MM.1S (cell line): Measurements from ENCODE around the gene CDK17.

Source experiments
- DNase-seq: peaks from one replicate; pipeline ENCODE4 v3.0.0-alpha.2; 2015
- H2AFZ ChIP-seq: fragments of 300-600 bp; sonication (generic); 2 replicates; pipeline ENCODE4 v1.6.0; 2016; ENCODE audit warnings: antibody characterized with exemption, low read length
- H3F3A ChIP-seq: fragments of 300-600 bp; sonication (generic); 2 replicates; pipeline ENCODE4 v1.6.1; 2016; ENCODE audit warnings: mild to moderate bottlenecking, antibody characterized with exemption, low read length, moderate library complexity, mixed read lengths; ENCODE audit not compliant: insufficient read depth
- H3K27ac ChIP-seq: fragments of 300-600 bp; sonication (generic); 2 replicates; pipeline ENCODE4 v1.5.1; 2016; ENCODE audit warnings: mild to moderate bottlenecking, low read length
- H3K27me3 ChIP-seq: fragments of 300-600 bp; sonication (generic); replicated peaks from 2 replicates; pipeline ENCODE4 v1.6.0; 2016; ENCODE audit warnings: low read length; ENCODE audit not compliant: insufficient read depth
- H3K36me3 ChIP-seq: fragments of 300-600 bp; sonication (generic); replicated peaks from 2 replicates; pipeline ENCODE4 v1.6.1; 2016; ENCODE audit warnings: mild to moderate bottlenecking, low read length, mixed read lengths; ENCODE audit not compliant: insufficient read depth
- H3K4me1 ChIP-seq: fragments of 300-600 bp; sonication (generic); 2 replicates; pipeline ENCODE4 v1.6.1; 2016; ENCODE audit warnings: low read length, mixed read lengths
- H3K4me2 ChIP-seq: fragments of 300-600 bp; sonication (generic); 2 replicates; pipeline ENCODE4 v1.6.0; 2016; ENCODE audit warnings: low read depth, low read length
- H3K4me3 ChIP-seq: fragments of 300-600 bp; sonication (generic); 2 replicates; pipeline ENCODE4 v1.5.1; 2016; ENCODE audit warnings: low read length, mixed read lengths
- H3K79me2 ChIP-seq: fragments of 300-600 bp; sonication (generic); 2 replicates; pipeline ENCODE4 v1.6.1; 2016; ENCODE audit warnings: mixed run types, low read length, mixed read lengths
- H3K9ac ChIP-seq: fragments of 300-600 bp; sonication (generic); 2 replicates; pipeline ENCODE4 v1.6.1; 2016; ENCODE audit warnings: low read length, mixed read lengths
- H3K9me2 ChIP-seq: fragments of 300-600 bp; sonication (generic); replicated peaks from 2 replicates; pipeline ENCODE4 v1.6.1; 2016; ENCODE audit warnings: mild to moderate bottlenecking, low read length, mixed read lengths; ENCODE audit not compliant: insufficient read depth
- H3K9me3 ChIP-seq: fragments of 300-600 bp; sonication (generic); replicated peaks from 2 replicates; pipeline ENCODE4 v1.6.1; 2016; ENCODE audit warnings: mild to moderate bottlenecking, low read length, mixed read lengths; ENCODE audit not compliant: insufficient read depth
- H4K20me1 ChIP-seq: fragments of 300-600 bp; sonication (generic); 2 replicates; pipeline ENCODE4 v1.6.1; 2016; ENCODE audit warnings: mild to moderate bottlenecking, low read length, moderate library complexity, mixed read lengths; ENCODE audit not compliant: insufficient read depth
- EZH2 ChIP-seq: fragments of 300-600 bp; sonication (generic); optimal IDR thresholded peaks from 2 replicates; pipeline ENCODE3; 2017; ENCODE audit warnings: low read depth, mild to moderate bottlenecking, antibody characterized with exemption, low read length, mixed read lengths
- EZH2phosphoT487 ChIP-seq: fragments of 300-600 bp; sonication (generic); IDR thresholded peaks from 2 replicates; pipeline ENCODE4 v1.6.1; 2018; ENCODE audit warnings: antibody characterized with exemption, low read length
- TF ChIP-seq, protein P1 (sequence below): fragments of 300-600 bp; sonication (generic); IDR thresholded peaks from 2 replicates; pipeline ENCODE4 v1.5.1; 2016; ENCODE audit warnings: antibody characterized with exemption, low read length, mixed read lengths

CDK17 gene

DNA sequence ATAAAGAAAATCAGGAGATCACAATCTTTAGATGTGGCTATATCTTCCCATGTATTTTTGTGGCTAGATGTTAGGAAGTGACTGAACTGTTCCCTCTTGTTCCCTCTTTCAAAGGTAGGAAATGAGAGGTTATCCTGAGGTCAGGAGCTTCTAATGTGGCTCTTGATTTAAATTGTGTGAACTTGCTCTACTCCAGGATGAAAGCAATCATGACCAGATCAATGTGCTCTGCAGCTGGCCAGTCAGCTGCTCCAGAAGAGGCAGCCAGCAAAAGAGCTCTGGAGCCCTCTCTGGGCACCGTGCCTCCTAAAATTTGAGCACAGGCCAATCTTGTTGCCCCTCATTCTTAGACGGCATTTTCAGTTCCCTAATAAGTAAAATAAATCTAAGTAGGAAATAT is 32.0 kb downstream of the CDK17 start:
- Histone ChIP-seq H3K4me1 (peaks cover 13% of the 10 kb centered on the region), H3F3A (no peaks in the 10 kb centered on the region), H3K79me2 (peaks cover 93% of the 10 kb centered on the region), H2AFZ (no peak overlapping the region), H3K4me3 (no peak overlapping the region), H4K20me1 (no peaks in the 10 kb centered on the region), H3K9ac (no peak overlapping the region), H3K27ac (no peak overlapping the region), H3K27me3 (no peaks in the 10 kb centered on the region), H3K4me2 (no peak overlapping the region), H3K9me2 (no peaks in the 10 kb centered on the region), H3K36me3 (no peaks in the 10 kb centered on the region), H3K9me3 (no peaks in the 10 kb centered on the region)
- DNase-seq = no peak
- TF ChIP-seq EZH2 (no peak), EZH2phosphoT487 (no peak)
- TF ChIP-seq, protein P1, sequence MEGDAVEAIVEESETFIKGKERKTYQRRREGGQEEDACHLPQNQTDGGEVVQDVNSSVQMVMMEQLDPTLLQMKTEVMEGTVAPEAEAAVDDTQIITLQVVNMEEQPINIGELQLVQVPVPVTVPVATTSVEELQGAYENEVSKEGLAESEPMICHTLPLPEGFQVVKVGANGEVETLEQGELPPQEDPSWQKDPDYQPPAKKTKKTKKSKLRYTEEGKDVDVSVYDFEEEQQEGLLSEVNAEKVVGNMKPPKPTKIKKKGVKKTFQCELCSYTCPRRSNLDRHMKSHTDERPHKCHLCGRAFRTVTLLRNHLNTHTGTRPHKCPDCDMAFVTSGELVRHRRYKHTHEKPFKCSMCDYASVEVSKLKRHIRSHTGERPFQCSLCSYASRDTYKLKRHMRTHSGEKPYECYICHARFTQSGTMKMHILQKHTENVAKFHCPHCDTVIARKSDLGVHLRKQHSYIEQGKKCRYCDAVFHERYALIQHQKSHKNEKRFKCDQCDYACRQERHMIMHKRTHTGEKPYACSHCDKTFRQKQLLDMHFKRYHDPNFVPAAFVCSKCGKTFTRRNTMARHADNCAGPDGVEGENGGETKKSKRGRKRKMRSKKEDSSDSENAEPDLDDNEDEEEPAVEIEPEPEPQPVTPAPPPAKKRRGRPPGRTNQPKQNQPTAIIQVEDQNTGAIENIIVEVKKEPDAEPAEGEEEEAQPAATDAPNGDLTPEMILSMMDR = no peak

DNA sequence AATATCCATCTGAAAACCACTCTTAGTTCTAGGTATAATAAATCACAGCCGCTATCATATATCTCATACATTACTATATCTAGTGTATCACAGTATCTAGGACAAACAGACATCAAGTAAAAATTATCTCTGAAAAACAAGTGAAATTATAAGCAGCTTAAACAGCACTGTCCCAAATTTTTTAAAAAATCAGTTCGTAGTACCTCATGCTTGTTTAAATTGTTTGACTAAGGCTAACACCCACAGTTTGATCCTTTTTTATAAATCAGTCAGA is 33.9 kb downstream of the CDK17 start:
- Histone ChIP-seq H3K4me2 (no peak overlapping the region), H3K27me3 (no peaks in the 10 kb centered on the region), H3K9me3 (no peaks in the 10 kb centered on the region), H3K4me3 (no peak overlapping the region), H3K4me1 (no peaks in the 10 kb centered on the region), H2AFZ (no peak overlapping the region), H3K9ac (no peak overlapping the region), H3F3A (no peaks in the 10 kb centered on the region), H3K9me2 (no peaks in the 10 kb centered on the region), H3K79me2 (peaks cover 92% of the 10 kb centered on the region), H3K27ac (no peak overlapping the region), H3K36me3 (no peaks in the 10 kb centered on the region), H4K20me1 (no peaks in the 10 kb centered on the region)
- no peak for TF ChIP-seq EZH2phosphoT487
- TF ChIP-seq, protein P1 = no peak
- TF ChIP-seq EZH2 = no peak
- no peak for DNase-seq

DNA sequence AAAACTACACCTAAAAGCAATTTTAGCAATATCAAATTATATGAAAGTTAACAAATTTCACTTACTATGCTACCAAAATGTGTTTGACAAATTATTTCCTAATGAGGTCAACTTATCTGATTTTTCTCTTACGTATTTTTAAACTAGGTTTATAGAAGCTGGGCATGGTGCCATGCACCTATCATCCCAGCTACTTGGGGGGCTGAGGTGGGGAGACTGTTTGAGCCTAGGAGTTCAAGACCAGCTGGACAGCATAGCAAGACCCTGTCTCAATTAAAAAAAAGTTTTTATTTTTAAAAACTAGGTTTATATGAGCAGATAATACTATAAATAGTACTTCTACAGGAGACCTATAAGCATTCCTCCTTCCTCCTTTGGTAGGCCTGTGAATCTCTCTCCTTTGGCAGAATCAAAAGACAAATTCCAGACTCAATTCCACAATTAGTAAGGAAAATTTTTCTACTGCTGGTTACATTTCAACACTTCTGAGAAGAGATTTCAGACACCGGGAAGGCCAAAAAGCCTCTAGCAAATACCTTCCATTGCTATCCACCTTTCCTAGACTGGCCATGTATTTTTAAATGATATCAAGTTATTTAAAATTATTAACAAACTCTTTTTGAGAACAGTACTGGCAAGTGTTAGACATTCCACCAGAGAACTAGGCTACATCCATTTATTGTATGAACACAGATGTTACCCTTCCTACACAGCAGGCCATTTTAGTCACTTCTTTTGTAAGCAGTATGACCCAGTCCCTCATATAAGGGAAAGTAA is 34.4 kb downstream of the CDK17 start:
- no peak for DNase-seq

More for the DNA sequence above, 34.4 kb downstream of the CDK17 start:
- Histone ChIP-seq H3K4me2 (no peak overlapping the region), H3K79me2 (peaks cover 93% of the 10 kb centered on the region), H2AFZ (no peak overlapping the region), H3K36me3 (no peaks in the 10 kb centered on the region), H3K9me2 (no peaks in the 10 kb centered on the region), H3K9me3 (no peaks in the 10 kb centered on the region), H3K9ac (no peak overlapping the region), H3K27me3 (no peaks in the 10 kb centered on the region), H3F3A (no peaks in the 10 kb centered on the region), H3K4me3 (no peak overlapping the region), H3K4me1 (no peaks in the 10 kb centered on the region), H3K27ac (no peak overlapping the region), H4K20me1 (no peaks in the 10 kb centered on the region)
- no peak for TF ChIP-seq EZH2
- TF ChIP-seq EZH2phosphoT487 = no peak
- TF ChIP-seq, protein P1 = no peak
